Posterior vena cava (tissue), 2 donors: ENCODE measurements around the gene EVPL. TPM values are rescaled to one million over a fixed set of nuclear protein-coding genes. Genes with fewer than 3 reads are reported as not detected.
"Not testable (repeated sequence)": the region's sequence is repeated elsewhere in the genome, so short reads cannot be mapped to it uniquely, and the experiment has no call there.

Experiments
- DNase-seq: peaks from one replicate; pipeline ENCODE4 v3.0.0-alpha.2; 2020; ENCODE audit warnings: low spot score
- intact Hi-C, 2 donors: fragments of 100-400 bp; cut with DNase I; formaldehyde crosslinking; loops; one replicate each; pipeline versions ENCODE4 v1.14.1 to v1.14.2; 2022 to 2023
- total RNA-seq, 2 donors: library from RNA; stranded (reverse); fragmentation: NEBNext Ultra II Directional; extraction: Animal tissue kit (Norgen Biotek cat#: 25700); gene quantifications; one replicate each; pipeline ENCODE4 v1.2.1, GENCODE V29; 2021
- donor health status: DM: yes; HTN: yes; CAD: no.
- donor health status: DM: yes; HTN: yes; CAD: no.

Gene EVPL
- total RNA-seq, 2 donors from 2014 or later: 0.33 to 1.3 TPM

GRCh38 chr17:75979705-75980187 is 47.4 kb downstream of the EVPL start:
- DNase-seq: peak; percentile 86

DNA sequence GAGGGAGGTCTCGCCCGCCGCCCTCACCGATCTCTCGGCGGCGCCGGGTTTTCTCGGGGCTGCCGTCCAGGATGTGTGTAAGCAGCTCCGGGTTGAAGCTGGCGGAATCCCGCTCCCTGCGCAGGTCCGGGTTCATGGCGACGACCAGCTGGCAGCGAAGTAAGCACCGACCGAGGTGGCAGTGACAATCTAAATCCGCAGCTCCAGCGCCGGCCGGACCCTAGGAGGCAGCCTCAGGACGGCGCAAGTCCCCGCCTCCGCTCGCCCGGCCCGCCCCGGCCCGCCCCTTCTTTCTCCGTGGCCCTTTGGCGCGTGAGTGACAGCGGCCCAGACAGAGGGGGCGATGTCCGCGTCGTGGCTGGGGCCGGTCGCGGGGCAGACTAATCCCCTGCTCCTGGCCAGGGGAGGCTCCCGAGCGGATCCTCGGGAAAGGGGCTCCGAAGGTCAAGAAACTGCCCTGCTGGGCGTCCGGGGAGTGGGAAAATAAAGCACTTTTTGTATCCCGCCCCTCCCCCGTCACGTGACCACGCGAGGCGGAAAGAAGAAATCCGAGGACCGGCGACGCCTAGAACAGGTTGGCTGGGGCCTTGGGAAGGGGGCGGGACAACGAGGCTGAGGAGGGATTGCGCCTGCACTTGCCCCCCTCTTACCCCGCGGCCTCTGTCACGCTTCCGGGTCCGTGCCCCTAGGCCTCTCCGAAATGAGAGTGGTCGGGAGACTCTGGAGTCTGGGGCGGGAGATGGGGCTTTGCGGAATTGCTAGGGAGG is 48.0 kb downstream of the EVPL start, which contains the start of the genes ACOX1 and TEN1:
ACOX1 (minus strand) TSS at position 229 of the 767 bp plus-strand sequence; CDS start at position 136, 93 bp downstream.
TEN1 (plus strand) TSS at position 303 of the 767 bp plus-strand sequence. CDS start 6,953 bp downstream, outside the sequence.
- intact Hi-C loops: no loop called here
- DNase-seq: peak; percentile 99

More at GRCh38 chr17:75979705-75980187, 47.4 kb downstream of the EVPL start:
- intact Hi-C loops: no loop called here

GRCh38 chr17:75976175-75976848 is 50.8 kb downstream of the EVPL start:
- intact Hi-C loops: no loop called here
- DNase-seq: no peak

DNA sequence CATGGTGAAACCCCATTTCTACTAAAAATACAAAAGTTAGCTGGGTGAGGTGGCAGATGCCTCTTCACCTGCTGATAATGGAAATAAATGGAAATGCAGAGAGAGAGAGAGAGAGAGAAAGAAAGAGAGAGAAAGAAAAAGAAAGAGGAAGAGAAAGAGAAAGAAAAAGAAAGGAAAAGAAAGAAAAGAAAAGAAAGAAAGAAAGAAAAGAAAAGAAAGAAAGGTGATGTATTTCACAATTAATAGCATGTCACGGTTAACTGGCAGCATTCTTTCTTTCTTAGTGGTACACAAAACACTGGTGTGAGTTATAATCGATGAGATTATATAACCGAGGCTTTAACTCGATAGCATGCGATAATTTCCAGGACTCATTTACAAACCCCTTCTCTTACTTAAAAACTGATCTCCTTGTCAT is 51.3 kb downstream of the EVPL start:
- no peak for DNase-seq
- intact Hi-C loops: no loop called here

DNA sequence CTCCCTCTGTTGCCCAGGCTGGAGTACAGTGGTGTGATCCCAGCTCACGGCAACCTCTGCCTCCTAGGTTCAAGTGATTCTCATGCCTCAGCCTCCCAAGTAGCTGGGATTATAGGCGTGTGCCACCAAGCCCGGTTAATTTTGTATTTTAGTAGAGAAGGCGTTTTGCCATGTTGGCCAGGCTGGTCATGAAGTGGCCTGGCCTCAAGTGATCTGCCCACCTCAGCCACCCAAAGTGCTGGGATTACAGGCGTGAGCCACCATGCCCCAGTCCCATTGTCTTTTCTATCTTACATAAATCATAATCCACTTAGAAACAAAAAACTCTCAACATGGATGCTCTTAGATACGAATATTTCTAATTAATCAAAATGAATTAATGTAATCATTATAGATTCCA is 51.9 kb downstream of the EVPL start:
- intact Hi-C loops, DNase-seq: not testable (repeated sequence)

- intact Hi-C loops: no loop called here
- no peak for DNase-seq
Measured at GRCh38 chr17:75970626-75971025, 56.5 kb downstream of the EVPL start.

DNA sequence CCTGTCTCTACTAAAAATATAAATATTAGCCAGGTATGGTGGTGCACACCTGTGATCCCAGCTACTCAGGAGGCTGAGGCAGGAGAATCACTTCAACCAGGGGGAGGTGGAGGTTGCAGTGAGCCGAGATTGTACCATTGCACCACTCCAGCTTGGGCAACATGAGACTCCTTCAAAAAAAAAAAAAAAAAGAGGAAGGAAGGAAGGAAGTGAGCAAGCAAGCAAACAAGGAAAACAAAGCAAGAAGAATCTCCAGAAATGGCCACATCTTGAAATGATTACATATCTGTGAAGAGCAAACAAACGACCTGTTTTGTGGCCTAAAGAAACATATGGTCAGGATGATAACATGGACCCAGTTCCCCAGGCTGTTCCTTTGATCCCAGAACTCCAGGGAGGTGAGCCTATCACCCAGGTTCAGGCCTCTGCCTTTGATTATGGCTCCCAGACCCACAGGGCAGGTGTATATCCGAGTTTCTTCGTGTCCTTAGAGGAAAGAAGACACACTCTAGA is 57.0 kb downstream of the EVPL start:
- intact Hi-C loops: no loop called here
- DNase-seq: no peak

- intact Hi-C loops, DNase-seq: not testable (repeated sequence)
Measured at GRCh38 chr17:75969044-75969443, 58.1 kb downstream of the EVPL start.

GRCh38 chr17:75965468-75965867 is 61.6 kb downstream of the EVPL start:
- intact Hi-C loops: no loop called here
- DNase-seq: no peak

DNA sequence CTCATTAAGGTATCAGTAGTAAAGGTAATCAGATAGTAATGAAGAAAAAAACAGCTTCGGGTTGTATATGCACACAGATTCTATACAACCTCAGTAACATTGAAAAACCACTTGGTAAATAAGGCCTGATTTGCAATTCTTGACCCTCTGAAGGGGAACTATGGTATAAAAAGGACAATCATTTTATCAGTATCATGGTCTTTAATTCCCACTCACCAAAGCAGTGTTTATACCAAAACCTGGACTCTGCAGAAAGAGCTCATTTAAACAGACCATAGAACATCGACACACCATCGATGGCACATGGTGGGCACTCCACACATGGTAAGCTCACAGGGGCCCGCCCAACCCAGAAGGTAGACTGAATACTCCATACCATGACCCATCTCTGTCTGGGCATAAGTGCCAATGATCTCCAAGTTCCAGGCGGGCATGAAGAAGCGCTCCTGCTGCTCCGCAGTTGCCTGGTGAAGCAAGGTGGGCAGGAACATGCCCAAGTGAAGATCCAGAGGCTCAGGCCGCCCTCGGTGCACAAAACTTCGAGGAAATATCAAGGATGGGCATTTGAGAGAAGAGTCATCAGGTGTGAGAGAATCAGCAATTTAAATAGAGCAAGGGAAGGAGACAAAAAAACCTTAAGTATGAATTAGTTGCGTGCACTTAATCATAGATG is 67.1 kb downstream of the EVPL start:
- DNase-seq: no peak
- intact Hi-C loops: no loop called here

GRCh38 chr17:75959051-75959838 is 67.9 kb downstream of the EVPL start:
- intact Hi-C loops: no loop called here
- no peak for DNase-seq

Other genes with a start within 250 kb of the EVPL start
- gene UNK, start 242.5 kb downstream of the EVPL start, total RNA-seq: 10 to 100 TPM; 23.3 to 32.9 TPM
- 10 to 100 TPM in 1 of 2 donors, 1 to 10 TPM in 1; 7.3 to 15.1 TPM for gene UNC13D, start 182.9 kb downstream of the EVPL start, total RNA-seq
- 100 to 1,000 TPM in 1 of 2 donors, 10 to 100 TPM in 1; 75.8 to 111 TPM for gene WBP2, start 172.0 kb downstream of the EVPL start, total RNA-seq
- 10 to 100 TPM; 60.8 to 70.9 TPM for gene TRIM47, start 148.7 kb downstream of the EVPL start, total RNA-seq
- 10 to 100 TPM; 12.8 to 15.7 TPM for gene TRIM65, start 130.4 kb downstream of the EVPL start, total RNA-seq
- 10 to 100 TPM; 49.3 to 55.5 TPM for gene MRPL38, start 122.4 kb downstream of the EVPL start, total RNA-seq
- 1 to 10 TPM; 4.5 to 6.8 TPM for gene FBF1, start 86.3 kb downstream of the EVPL start, total RNA-seq
- gene ACOX1, start 48.1 kb downstream of the EVPL start, total RNA-seq: 10 to 100 TPM; 45.2 to 46.2 TPM
- gene TEN1, start 48.1 kb downstream of the EVPL start, total RNA-seq: 10 to 100 TPM; 11.1 to 12.7 TPM
- 1 to 10 TPM; 2.9 to 4.9 TPM for gene CDK3, start 26.5 kb downstream of the EVPL start, total RNA-seq
- 10 to 100 TPM; 45.3 to 49.1 TPM for gene SRP68, start 45.2 kb upstream of the EVPL start, total RNA-seq
- gene GALR2, start 47.5 kb upstream of the EVPL start, total RNA-seq: not detected
- not detected for gene ZACN, start 51.9 kb upstream of the EVPL start, total RNA-seq
- 10 to 100 TPM; 94.5 to 98.2 TPM for gene EXOC7, start 76.5 kb upstream of the EVPL start, total RNA-seq
- not detected for gene FOXJ1, start 113.9 kb upstream of the EVPL start, total RNA-seq
- 1 to 10 TPM; 1.9 TPM for gene RNF157, start 213.2 kb upstream of the EVPL start, total RNA-seq
- gene UBALD2, start 238.0 kb upstream of the EVPL start, total RNA-seq: 10 to 100 TPM; 21.7 to 22.5 TPM